ENCODE results near the gene TRIM37.
"Not testable (repeated sequence)": the region's sequence is repeated elsewhere in the genome, so short reads cannot be mapped to it uniquely, and the experiment has no call there.

Gene TRIM37

DNA sequence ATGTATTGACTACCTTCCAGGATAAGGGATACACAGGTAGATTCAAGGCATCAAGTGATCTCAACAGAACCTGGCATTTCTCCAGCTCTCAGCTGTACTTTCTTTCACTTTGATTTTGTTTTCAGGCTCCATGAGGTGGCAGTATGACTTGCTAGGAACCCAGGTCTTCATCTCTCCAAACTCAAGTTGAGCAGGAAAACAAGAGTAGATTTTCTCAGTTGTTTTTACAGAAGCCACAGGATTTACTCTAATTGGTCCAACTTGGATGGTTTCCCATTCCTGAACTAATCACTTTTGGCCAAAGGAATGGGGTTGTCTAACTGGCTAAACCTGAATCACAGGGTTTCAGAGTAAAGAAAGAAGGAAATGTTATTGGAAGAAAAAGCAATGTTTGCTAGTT lies 146.6 kb downstream of the TRIM37 start:
- POLR2A ChIA-PET, result no interaction called here
- peak; percentile 52 for DNase-seq (ENCODE audit: extremely low spot score)
- peak; percentile 34 for TF ChIP-seq CTCF (IDR thresholded peaks at IDR 0.05; ENCODE audit: control extremely low read depth, extremely low read depth, low read depth, missing control alignments)

GRCh38 chr17:58957725-58958073 lies 149.0 kb downstream of the TRIM37 start:
- CTCF ChIA-PET; DNase-seq (ENCODE audit: extremely low spot score); POLR2A ChIA-PET: not testable (repeated sequence)

More for the DNA sequence above, 146.6 kb downstream of the TRIM37 start:
- CTCF ChIA-PET, result interaction anchor here (1.1 to 2.6 kb wide), 5 partner anchors 10 to 50 kb away, joined by 3 to 10 read pairs (median 5); no protein-coding TSS in a partner anchor

- ChIA-PET POLR2A (no interaction called here), CTCF (interaction anchor here (1.5 kb wide), 1 partner anchor 48 kb away, joined by 3 read pairs; no protein-coding TSS in a partner anchor)
- no peak for TF ChIP-seq CTCF (IDR thresholded peaks at IDR 0.05; ENCODE audit: control extremely low read depth, extremely low read depth, low read depth, missing control alignments)
- DNase-seq (ENCODE audit: extremely low spot score), result no peak
Measured at GRCh38 chr17:58956997-58957724, 149.5 kb downstream of the TRIM37 start.

DNA sequence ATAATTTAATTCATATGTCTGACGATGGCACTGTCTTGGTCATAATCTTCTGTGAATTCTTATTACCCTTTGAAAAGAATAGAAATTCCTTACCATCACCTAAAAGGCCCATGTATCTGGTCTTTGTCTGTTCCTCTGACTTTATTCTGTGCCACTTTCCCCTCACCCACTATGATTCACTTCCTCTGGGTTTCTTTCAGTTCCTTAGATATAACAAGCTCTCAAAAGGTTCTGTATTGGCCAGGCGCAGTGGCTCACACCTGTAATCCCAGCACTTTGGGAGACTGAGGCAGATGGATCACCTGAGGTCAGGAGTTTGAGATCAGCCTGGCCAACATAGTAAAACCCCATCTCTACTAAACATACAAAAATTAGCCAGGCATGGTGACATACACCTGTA lies 152.3 kb downstream of the TRIM37 start:
- CTCF ChIA-PET; POLR2A ChIA-PET; DNase-seq (ENCODE audit: extremely low spot score): not testable (repeated sequence)

GRCh38 chr17:58947824-58948223 lies 158.9 kb downstream of the TRIM37 start:
- no peak for TF ChIP-seq CTCF (IDR thresholded peaks at IDR 0.05; ENCODE audit: control extremely low read depth, extremely low read depth, low read depth, missing control alignments)
- ChIA-PET CTCF (no interaction called here), POLR2A (no interaction called here)
- DNase-seq (ENCODE audit: extremely low spot score), result no peak

GRCh38 chr17:58947411-58947810 lies 159.3 kb downstream of the TRIM37 start:
- TF ChIP-seq CTCF (IDR thresholded peaks at IDR 0.05; ENCODE audit: control extremely low read depth, extremely low read depth, low read depth, missing control alignments), result no peak
- ChIA-PET CTCF (no interaction called here), POLR2A (interaction anchor here (0.7 kb wide), 1 partner anchor 28 kb away, joined by 3 read pairs; no protein-coding TSS in a partner anchor)
- no peak for DNase-seq (ENCODE audit: extremely low spot score)

GRCh38 chr17:58944166-58944565 lies 162.5 kb downstream of the TRIM37 start:
- no peak for DNase-seq (ENCODE audit: extremely low spot score)
- POLR2A ChIA-PET, result interaction anchor here (0.7 kb wide), 1 partner anchor 68 kb away, joined by 4 read pairs; no protein-coding TSS in a partner anchor
- TF ChIP-seq CTCF (IDR thresholded peaks at IDR 0.05; ENCODE audit: control extremely low read depth, extremely low read depth, low read depth, missing control alignments), result no peak
- CTCF ChIA-PET, result no interaction called here

- ChIA-PET POLR2A (no interaction called here), CTCF (no interaction called here)
- no peak for TF ChIP-seq CTCF (IDR thresholded peaks at IDR 0.05; ENCODE audit: control extremely low read depth, extremely low read depth, low read depth, missing control alignments)
- no peak for DNase-seq (ENCODE audit: extremely low spot score)
Measured at GRCh38 chr17:58936295-58936694, 170.4 kb downstream of the TRIM37 start.

All from GM10248 (cell line).